HEK293T (cell line): ENCODE data around the gene HOXB13.

Experiments
- ARNT ChIP-seq: fragments of 450-650 bp; IDR thresholded peaks from 2 replicates; pipeline ENCODE4 v1.6.1; 2017; ENCODE audit warnings: mild to moderate bottlenecking
- BHLHE40 ChIP-seq: fragments of 450-650 bp; IDR thresholded peaks from 2 replicates; pipeline ENCODE4 v1.6.1; 2016; ENCODE audit warnings: mild to moderate bottlenecking, moderate library complexity, borderline replicate concordance
- CTBP1 ChIP-seq: fragments of 450-650 bp; IDR thresholded peaks from 2 replicates; pipeline ENCODE4 v1.6.1; 2016; ENCODE audit warnings: borderline replicate concordance
- ELF4 ChIP-seq: fragments of 450-650 bp; IDR thresholded peaks from 2 replicates; pipeline ENCODE4 v1.6.1; 2017; ENCODE audit warnings: antibody characterized with exemption
- FOXA1 ChIP-seq: fragments of 450-650 bp; IDR thresholded peaks from 2 replicates; pipeline ENCODE4 v1.6.1; 2016; ENCODE audit warnings: mild to moderate bottlenecking
- FOXK2 ChIP-seq: fragments of 450-650 bp; IDR thresholded peaks from 2 replicates; pipeline ENCODE4 v1.6.1; 2016; ENCODE audit warnings: mild to moderate bottlenecking
- FOXM1 ChIP-seq: fragments of 450-650 bp; IDR thresholded peaks from 2 replicates; pipeline ENCODE4 v1.6.1; 2017; ENCODE audit warnings: mild to moderate bottlenecking, borderline replicate concordance
- HDGF ChIP-seq: fragments of 450-650 bp; IDR thresholded peaks from 2 replicates; pipeline ENCODE4 v1.6.1; 2017; ENCODE audit warnings: antibody characterized with exemption, borderline replicate concordance
- L3MBTL2 ChIP-seq: fragments of 450-650 bp; conservative IDR thresholded peaks from 2 replicates; pipeline ENCODE4 v1.6.1; 2016; ENCODE audit warnings: mild to moderate bottlenecking
- NFRKB ChIP-seq: fragments of 450-650 bp; IDR thresholded peaks from 2 replicates; pipeline ENCODE4 v1.6.1; 2016; ENCODE audit warnings: mild to moderate bottlenecking, moderate library complexity
- PKNOX1 ChIP-seq: fragments of 450-650 bp; IDR thresholded peaks from 2 replicates; pipeline ENCODE4 v1.6.1; 2016
- SP1 ChIP-seq: fragments of 450-650 bp; IDR thresholded peaks from 2 replicates; pipeline ENCODE4 v1.6.1; 2017
- SUZ12 ChIP-seq: fragments of 450-650 bp; IDR thresholded peaks from 2 replicates; pipeline ENCODE4 v1.6.1; 2016; ENCODE audit warnings: mild to moderate bottlenecking
- TARDBP ChIP-seq: fragments of 450-650 bp; IDR thresholded peaks from 2 replicates; pipeline ENCODE4 v1.6.1; 2016

- TF ChIP-seq FOXA1 (no peak), TARDBP (no peak), HDGF (no peak), ELF4 (no peak), SUZ12 (no peak), SP1 (no peak), FOXK2 (no peak), FOXM1 (no peak), BHLHE40 (no peak), L3MBTL2 (no peak), NFRKB (no peak), ARNT (no peak), CTBP1 (no peak), PKNOX1 (no peak)
Measured at GRCh38 chr17:48760411-48760810, 31.9 kb upstream of the HOXB13 start.
